Natural killer cell (primary cell): ENCODE measurements around the gene LEKR1. TPM values are rescaled to one million over a fixed set of nuclear protein-coding genes. Genes with fewer than 3 reads are reported as not detected.
A peak's percentile ranks its signal among the peaks of the same experiment; 100 is the strongest.

Source experiments
- ATAC-seq, 3 donors: fragments of 150-1000 bp in 2 of 3; fragments of 200-7000 bp in 1 of 3; cut with Tn5 transposase; 1 replicate in 1 of 3; 2 replicates in 2 of 3; pipeline ENCODE4 v1.10.0; 2021; ENCODE audit warnings: mild to moderate bottlenecking in 2 of 3, moderate library complexity in 2 of 3
- DNase-seq, 2 donors: peaks; one replicate each; pipeline versions ENCODE4 v3.0.0 to v3.0.0-alpha.2; 2013 to 2021; ENCODE audit warnings: mixed read lengths in 1 of 2
- H3K27ac ChIP-seq: one replicate; pipeline ENCODE4 v1.5.1; 2013; ENCODE audit warnings: mild to moderate bottlenecking, low read length
- H3K27me3 ChIP-seq: one replicate; pipeline ENCODE4 v1.6.1; 2013; ENCODE audit warnings: low read length; ENCODE audit not compliant: control insufficient read depth, insufficient read depth
- H3K36me3 ChIP-seq: one replicate; pipeline ENCODE4 v1.6.1; 2013; ENCODE audit warnings: low read length; ENCODE audit not compliant: control insufficient read depth, insufficient read depth
- H3K4me1 ChIP-seq: one replicate; pipeline ENCODE4 v1.6.1; 2013; ENCODE audit warnings: low read length; ENCODE audit not compliant: control insufficient read depth, insufficient read depth
- H3K4me3 ChIP-seq: one replicate; pipeline ENCODE4 v1.5.1; 2013; ENCODE audit warnings: low read length
- H3K9me3 ChIP-seq: one replicate; pipeline ENCODE4 v1.6.1; 2013; ENCODE audit warnings: low read length; ENCODE audit not compliant: control insufficient read depth, insufficient read depth
- H3K27ac Mint-ChIP-seq, 2 donors: one replicate each; pipeline ENCODE4 v1.8.0; 2022; ENCODE audit warnings: mild to moderate bottlenecking in 2 of 2, mixed read lengths in 2 of 2, moderate library complexity in 1 of 2
- H3K27me3 Mint-ChIP-seq, 2 donors: one replicate each; pipeline ENCODE4 v1.8.0; 2022; ENCODE audit warnings: low read depth in 2 of 2, mixed read lengths in 2 of 2
- H3K36me3 Mint-ChIP-seq: one replicate; pipeline ENCODE4 v1.8.0; 2022; ENCODE audit warnings: mixed read lengths
- H3K4me1 Mint-ChIP-seq, 2 donors: one replicate each; pipeline ENCODE4 v1.8.0; 2022; ENCODE audit warnings: mixed read lengths in 2 of 2
- H3K4me3 Mint-ChIP-seq: one replicate; pipeline ENCODE4 v1.8.0; 2022; ENCODE audit warnings: mild to moderate bottlenecking, moderate library complexity, mixed read lengths
- H3K9me3 Mint-ChIP-seq, 2 donors: one replicate each; pipeline ENCODE4 v1.8.0; 2022; ENCODE audit warnings: mixed read lengths in 2 of 2
- CTCF ChIP-seq: fragments of 200-600 bp; IDR thresholded peaks from one replicate; pipeline ENCODE4 v1.8.0; 2022; ENCODE audit warnings: antibody characterized with exemption
- WGBS: methylation state at CpG from one replicate; pipeline ENCODE4 v1.1.7; 2013; ENCODE audit warnings: missing lambda C conversion rate; ENCODE audit not compliant: insufficient coverage; 5-methylcytosine and 5-hydroxymethylcytosine counted together
- intact Hi-C: fragments of 100-400 bp; cut with micrococcal nuclease; formaldehyde crosslinking; loops from one replicate; pipeline ENCODE4 v1.14.2; 2022
- total RNA-seq, 4 donors: library from RNA; stranded (reverse); fragments of 120-200 nt in 1 of 4; gene quantifications; one replicate each; pipeline versions ENCODE4 v1.2.3 to v1.2.4, GENCODE V29; 2013 to 2022

Gene LEKR1
- total RNA-seq, 3 donors from 2014 or later (not counting 1 experiment from before 2014, with no cell fraction given) = 1.1 to 1.7 (median 1.2) TPM

GRCh38 chr3:156974931-156975330 is 148.8 kb downstream of the LEKR1 start:
- intact Hi-C loops = no loop called here
- Mint-ChIP-seq H3K9me3 (no peaks in the 10 kb centered on the region), H3K4me1 (peaks cover 8 to 16% of the 10 kb centered on the region in 2 donors), H3K27ac (no peak overlapping the region), H3K27me3 (peaks cover 4 to 7% of the 10 kb centered on the region in 2 donors), H3K4me3 (no peak overlapping the region), H3K36me3 (no peaks in the 10 kb centered on the region)
- Histone ChIP-seq H3K9me3 (no peaks in the 10 kb centered on the region), H3K36me3 (no peaks in the 10 kb centered on the region), H3K4me1 (peaks cover 4% of the 10 kb centered on the region), H3K27me3 (no peaks in the 10 kb centered on the region), H3K4me3 (no peak overlapping the region), H3K27ac (no peak overlapping the region)
- DNase-seq (no peak), ATAC-seq (peak in 1 of 3 donors; percentile 5)
- TF ChIP-seq CTCF = no peak
- whole genome bisulfite sequencing = no CpG with 5 or more reads among the region's 1 CpG

- 86% methylated on average over 1 of the region's 1 CpG for WGBS
- H3K27me3 Mint-ChIP-seq = peaks cover 4 to 7% of the 10 kb centered on the region in 2 donors
- intact Hi-C loops = no loop called here
- DNase-seq (no peak), ATAC-seq (no peak)
- peaks cover 8 to 16% of the 10 kb centered on the region in 2 donors for H3K4me1 Mint-ChIP-seq
- H3K9me3 ChIP-seq = no peaks in the 10 kb centered on the region
- no peak overlapping the region for H3K27ac ChIP-seq
- no peaks in the 10 kb centered on the region for H3K9me3 Mint-ChIP-seq
- no peak overlapping the region for H3K4me3 ChIP-seq
- no peaks in the 10 kb centered on the region for H3K27me3 ChIP-seq
- no peaks in the 10 kb centered on the region for H3K36me3 ChIP-seq
- H3K36me3 Mint-ChIP-seq = no peaks in the 10 kb centered on the region
- H3K4me3 Mint-ChIP-seq = no peak overlapping the region
- peaks cover 4% of the 10 kb centered on the region for H3K4me1 ChIP-seq
- H3K27ac Mint-ChIP-seq = no peak overlapping the region
- TF ChIP-seq CTCF = no peak
Observed at GRCh38 chr3:156975721-156976120, 149.6 kb downstream of the LEKR1 start.

- ATAC-seq = no peak
- no peak overlapping the region for H3K27ac Mint-ChIP-seq
- Histone ChIP-seq H3K4me1 (peaks cover 4% of the 10 kb centered on the region), H3K27ac (no peak overlapping the region), H3K4me3 (no peak overlapping the region), H3K27me3 (no peaks in the 10 kb centered on the region), H3K36me3 (no peaks in the 10 kb centered on the region), H3K9me3 (no peaks in the 10 kb centered on the region)
- WGBS = 91% methylated on average over 4 of the region's 4 CpGs
- peaks cover 4 to 7% of the 10 kb centered on the region in 2 donors for H3K27me3 Mint-ChIP-seq
- H3K4me1 Mint-ChIP-seq = peaks cover 8 to 16% of the 10 kb centered on the region in 2 donors
- intact Hi-C loops = no loop called here
- no peak for DNase-seq
- H3K36me3 Mint-ChIP-seq = no peaks in the 10 kb centered on the region
- TF ChIP-seq CTCF = no peak
- no peaks in the 10 kb centered on the region for H3K9me3 Mint-ChIP-seq
- H3K4me3 Mint-ChIP-seq = no peak overlapping the region
Observed at GRCh38 chr3:156976933-156977332, 150.8 kb downstream of the LEKR1 start.

GRCh38 chr3:156978481-156978961 is 152.4 kb downstream of the LEKR1 start:
- DNase-seq (peak in 1 of 2 donors; percentile 34), ATAC-seq (peak; percentile 56 to 79 (median 67))
- Mint-ChIP-seq H3K4me1 (peaks cover 8 to 16% of the 10 kb centered on the region in 2 donors), H3K9me3 (no peaks in the 10 kb centered on the region), H3K27me3 (peaks cover under 1 to 7% of the 10 kb centered on the region in 2 donors), H3K4me3 (no peak overlapping the region), H3K36me3 (no peaks in the 10 kb centered on the region), H3K27ac (peak overlapping the region in 1 of 2 donors; percentile 84)
- 29% methylated on average over 2 of the region's 2 CpGs for WGBS
- Histone ChIP-seq H3K27ac (peak overlapping the region; percentile 55), H3K4me1 (peaks cover 4% of the 10 kb centered on the region), H3K36me3 (no peaks in the 10 kb centered on the region), H3K9me3 (no peaks in the 10 kb centered on the region), H3K4me3 (no peak overlapping the region), H3K27me3 (no peaks in the 10 kb centered on the region)
- no peak for TF ChIP-seq CTCF
- intact Hi-C loops = no loop called here
